Caki2 (cell line): ENCODE data around the gene AFAP1. TPM values are rescaled to one million over a fixed set of nuclear protein-coding genes. Genes with fewer than 3 reads are reported as not detected.
"Not testable (repeated sequence)": the region's sequence is repeated elsewhere in the genome, so short reads cannot be mapped to it uniquely, and the experiment has no call there.

ENCODE experiments used
- DNase-seq: peaks from one replicate; pipeline ENCODE4 v3.0.0-alpha.2; 2015; ENCODE audit warnings: low read depth
- in situ Hi-C: cut with HindIII; loops from 2 replicates; pipeline ENCODE4 v1.10.0; 2016; ENCODE audit warnings: low sequenced_read_pairs, low pct_unique_long_range_greater_than_20kb, mixed read lengths
- total RNA-seq: library from RNA; depleted of rRNA; stranded (reverse); fragments of >200 nt; shearing (Covaris generic); gene quantifications from 2 replicates; pipeline ENCODE4 v1.2.3, GENCODE V29; 2014; ENCODE audit warnings: low replicate concordance

The AFAP1 gene
- total RNA-seq, 1 experiment from 2014 or later = 16.1 TPM

- in situ Hi-C loops = no loop called here
- DNase-seq = no peak
These were observed 10.3 kb downstream of the AFAP1 start for GRCh38 chr4:7929118-7929951.

- in situ Hi-C loops = no loop called here
- no peak for DNase-seq
These were observed 10.9 kb downstream of the AFAP1 start for GRCh38 chr4:7928711-7929110.

DNA sequence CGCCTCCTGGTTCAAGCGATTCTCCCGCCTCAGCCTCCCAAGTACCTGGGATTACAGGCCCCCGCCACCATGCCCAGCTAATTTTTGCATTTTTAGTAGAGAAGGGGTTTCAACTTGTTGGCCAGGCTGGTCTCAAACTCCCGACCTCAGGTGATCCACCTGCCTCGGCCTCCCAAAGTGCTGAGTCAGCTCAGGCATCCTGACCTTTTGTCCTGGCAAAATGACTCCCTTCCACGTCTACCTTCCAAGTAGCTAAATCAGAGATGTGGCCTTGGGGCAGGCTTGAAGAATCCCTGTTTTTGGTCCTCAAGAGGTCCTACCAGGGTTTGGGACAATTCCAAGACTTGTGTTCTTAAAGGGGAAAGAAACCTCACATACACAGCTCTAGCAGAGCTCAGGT, 12.8 kb downstream of the AFAP1 start:
- in situ Hi-C loops = no loop called here
- DNase-seq = no peak

DNA sequence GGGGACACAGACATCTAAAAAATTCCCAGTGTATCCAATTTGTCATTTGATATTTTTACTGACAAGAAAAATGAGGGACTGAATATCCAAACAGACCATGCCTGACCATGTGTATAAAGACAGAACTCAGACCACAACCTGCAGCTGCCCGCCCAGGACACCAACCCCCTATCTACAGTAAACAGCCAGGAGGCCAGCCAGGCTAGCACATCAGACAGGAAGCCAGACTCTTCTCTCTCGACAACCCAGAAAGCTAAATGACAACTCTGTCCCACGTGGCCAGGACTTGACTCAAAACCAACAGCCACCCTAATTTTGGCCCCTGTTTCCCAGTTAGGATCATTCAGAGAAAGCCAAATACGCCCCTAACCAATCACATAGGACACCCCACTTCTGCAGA, 15.1 kb downstream of the AFAP1 start:
- no peak for DNase-seq
- in situ Hi-C loops = no loop called here

DNA sequence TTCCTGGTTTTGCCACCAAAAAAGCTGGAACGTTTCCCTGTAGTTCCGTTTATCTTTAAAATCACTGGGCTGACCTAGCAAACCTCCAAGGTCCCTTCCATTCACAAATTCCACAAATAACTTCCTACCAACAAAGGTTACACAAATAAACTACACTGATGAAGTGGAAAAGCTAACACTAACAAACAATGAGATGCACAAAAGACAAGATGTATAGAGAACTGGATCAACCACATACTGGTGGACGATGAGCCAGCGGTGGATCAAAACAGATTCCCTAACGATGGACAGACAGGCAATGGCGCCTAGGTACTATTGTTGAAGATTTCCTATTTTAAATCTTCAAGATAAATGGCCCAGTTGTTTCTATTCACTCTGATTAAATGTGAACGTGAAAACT, 15.5 kb downstream of the AFAP1 start:
- in situ Hi-C loops = no loop called here
- peak; percentile 57 for DNase-seq

DNA sequence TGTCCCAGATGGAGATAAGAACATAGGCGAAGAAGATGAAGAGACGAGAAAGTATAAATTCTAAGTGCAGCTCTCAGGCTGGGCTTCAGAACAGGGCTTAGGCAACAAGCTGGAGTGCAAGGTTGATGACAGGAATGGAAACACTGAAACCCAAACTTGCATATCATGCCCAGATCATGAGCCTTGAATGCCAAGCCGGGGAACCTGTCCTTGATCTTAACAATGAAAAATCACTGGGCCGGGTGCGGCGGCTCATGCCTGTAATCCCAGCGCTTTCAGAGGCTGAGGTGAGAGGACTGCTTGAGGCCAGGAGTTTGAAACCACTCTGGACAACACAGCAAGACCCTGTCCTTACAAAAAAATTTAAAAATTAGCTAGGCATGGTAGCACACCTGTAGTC, 17.2 kb downstream of the AFAP1 start:
- in situ Hi-C loops = no loop called here
- no peak for DNase-seq

DNA sequence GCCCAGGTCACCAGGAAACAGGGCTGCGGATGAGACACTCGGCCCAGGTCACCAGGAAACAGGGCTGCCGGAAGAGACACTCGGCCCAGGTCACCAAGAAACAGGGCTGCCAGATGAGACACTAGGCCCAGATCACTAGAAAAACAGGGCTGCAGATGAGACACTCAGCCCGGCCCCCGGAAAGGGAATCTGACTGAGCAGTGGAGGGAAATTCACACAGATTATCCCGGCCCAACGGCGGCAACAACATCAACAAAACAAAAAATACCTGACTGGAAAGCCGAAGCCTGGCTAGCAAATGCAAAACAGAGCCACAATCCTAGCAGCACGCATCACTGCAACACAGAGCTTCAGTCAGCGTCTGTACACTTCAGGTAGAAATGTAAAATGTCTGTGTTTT, 20.7 kb downstream of the AFAP1 start:
- DNase-seq = no peak
- in situ Hi-C loops = no loop called here

DNA sequence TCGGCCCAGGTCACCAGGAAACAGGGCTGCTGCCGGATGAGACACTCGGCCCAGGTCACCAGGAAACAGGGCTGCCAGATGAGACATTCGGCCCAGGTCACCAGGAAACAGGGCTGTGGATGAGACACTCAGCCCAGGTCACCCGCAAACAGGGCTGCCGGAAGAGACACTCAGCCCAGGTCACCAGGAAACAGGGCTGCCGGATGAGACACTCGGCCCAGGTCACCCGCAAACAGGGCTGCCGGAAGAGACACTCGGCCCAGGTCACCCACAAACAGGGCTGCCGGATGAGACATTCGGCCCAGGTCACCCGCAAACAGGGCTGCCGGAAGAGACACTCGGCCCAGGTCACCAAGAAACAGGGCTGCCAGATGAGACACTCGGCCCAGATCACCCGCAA, 21.5 kb downstream of the AFAP1 start:
- DNase-seq, in situ Hi-C loops: not testable (repeated sequence)

DNA sequence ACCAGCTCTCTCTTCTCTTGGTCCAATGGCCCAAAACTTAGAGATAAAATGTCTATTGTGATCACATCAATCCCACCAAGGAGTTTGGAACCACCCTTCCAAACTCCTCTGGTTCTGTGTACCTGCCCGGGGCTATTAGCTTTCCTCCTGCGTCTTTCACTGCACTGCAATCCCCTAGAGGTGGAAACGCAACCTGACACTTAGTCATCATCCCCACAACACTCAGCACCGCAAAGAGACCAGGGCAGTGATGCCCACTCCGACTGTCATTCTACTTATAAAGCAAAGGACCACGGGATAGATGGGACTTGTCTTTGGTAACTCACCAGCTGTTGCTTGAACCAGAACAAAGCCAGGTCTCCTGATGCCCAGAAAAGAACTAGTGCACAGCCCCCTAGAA, 22.0 kb downstream of the AFAP1 start:
- in situ Hi-C loops = no loop called here
- no peak for DNase-seq

- DNase-seq = no peak
- in situ Hi-C loops = no loop called here
These were observed 23.8 kb downstream of the AFAP1 start for GRCh38 chr4:7915875-7916242.

DNA sequence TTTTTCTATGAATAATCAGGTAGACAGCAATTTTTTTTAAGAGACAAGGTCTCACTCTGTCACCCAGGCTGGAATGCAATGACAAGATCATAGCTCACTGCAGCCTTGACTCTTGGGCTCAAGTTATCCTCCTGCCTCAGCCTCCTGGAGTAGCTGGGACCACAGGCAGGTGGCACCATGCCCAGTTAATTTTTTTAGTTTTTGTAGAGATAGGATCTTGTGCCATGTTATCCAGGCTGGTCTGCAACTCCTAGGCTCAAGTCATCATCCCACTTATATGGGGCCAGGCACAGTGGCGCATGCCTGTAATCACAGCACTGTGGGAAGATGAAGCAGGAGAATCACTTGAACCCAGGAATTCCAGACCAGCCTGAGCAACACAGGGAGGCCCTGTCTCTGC, 26.8 kb downstream of the AFAP1 start:
- DNase-seq = no peak
- in situ Hi-C loops = no loop called here

DNA sequence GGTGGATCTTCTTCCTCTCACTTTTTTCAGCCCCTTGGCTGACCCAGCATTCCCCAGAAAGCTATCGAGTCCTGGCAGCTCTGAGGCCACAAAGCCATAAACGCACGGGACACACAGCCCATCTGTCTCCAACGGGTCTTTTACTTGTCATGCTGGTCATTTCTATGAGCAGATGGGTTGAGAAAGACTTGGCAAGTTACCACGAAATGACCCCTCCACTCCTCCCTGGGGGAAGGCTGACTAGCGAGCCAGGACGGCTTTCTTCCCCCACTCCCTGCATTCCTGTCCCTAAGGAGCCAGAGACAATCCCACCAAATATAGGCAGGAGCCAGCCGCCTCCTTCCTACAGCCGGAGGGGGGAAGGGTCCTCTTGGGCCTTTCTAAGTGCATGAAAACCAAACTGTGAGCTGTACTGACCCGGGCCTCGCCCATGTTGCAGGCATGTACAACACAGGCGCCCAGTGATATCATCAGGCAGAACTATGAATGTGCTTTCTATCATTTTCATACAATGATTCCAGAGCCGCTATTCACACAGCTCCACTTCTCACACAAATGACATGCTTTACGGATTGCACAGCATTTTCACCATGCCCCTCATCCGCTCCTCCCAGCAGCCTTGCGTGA, 28.6 kb downstream of the AFAP1 start:
- in situ Hi-C loops = no loop called here

GRCh38 chr4:7910263-7910896, 29.3 kb downstream of the AFAP1 start:
- in situ Hi-C loops = no loop called here

More for the DNA sequence above, 28.6 kb downstream of the AFAP1 start:
- no peak for DNase-seq

DNA sequence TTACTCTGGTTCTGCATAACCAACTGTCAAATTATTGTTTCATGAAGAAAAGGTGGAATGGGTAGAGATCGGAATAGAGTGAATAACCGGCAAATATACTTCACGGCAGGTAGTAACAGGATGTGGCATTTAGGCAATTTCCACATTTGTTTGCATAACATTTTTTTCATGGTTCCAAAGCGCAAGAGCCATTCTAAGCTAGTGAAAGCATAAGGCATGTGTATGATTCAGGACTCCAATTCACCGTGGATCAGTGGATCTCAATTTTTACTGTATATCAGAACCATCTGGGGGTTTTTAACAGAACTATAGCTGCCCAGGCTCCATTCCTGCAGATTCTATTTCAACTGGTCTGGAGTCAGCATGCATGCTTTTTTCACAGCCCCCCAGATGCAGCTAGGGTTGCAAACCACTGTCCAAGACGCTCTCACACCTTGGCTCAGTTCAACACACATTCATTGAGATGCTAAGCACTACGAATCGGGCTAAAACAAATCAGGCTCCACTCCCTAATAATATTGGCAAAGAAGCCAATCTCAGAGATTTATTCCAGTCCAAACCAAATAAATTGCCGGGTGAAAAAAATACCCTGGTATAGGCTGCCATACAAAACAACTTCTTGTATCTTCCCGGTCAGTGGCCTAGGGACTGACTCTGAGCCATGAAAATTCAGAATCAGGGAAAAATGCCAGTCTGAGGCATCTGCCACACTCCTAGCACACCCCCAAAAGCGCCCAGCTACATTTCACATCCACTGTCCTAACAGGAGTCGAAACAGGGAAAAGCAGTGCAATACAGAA, 30.0 kb downstream of the AFAP1 start:
- DNase-seq = no peak
- in situ Hi-C loops = no loop called here

More at GRCh38 chr4:7910263-7910896, 29.3 kb downstream of the AFAP1 start:
- no peak for DNase-seq

GRCh38 chr4:7908668-7909067, 31.0 kb downstream of the AFAP1 start:
- DNase-seq = no peak
- in situ Hi-C loops = no loop called here

DNA sequence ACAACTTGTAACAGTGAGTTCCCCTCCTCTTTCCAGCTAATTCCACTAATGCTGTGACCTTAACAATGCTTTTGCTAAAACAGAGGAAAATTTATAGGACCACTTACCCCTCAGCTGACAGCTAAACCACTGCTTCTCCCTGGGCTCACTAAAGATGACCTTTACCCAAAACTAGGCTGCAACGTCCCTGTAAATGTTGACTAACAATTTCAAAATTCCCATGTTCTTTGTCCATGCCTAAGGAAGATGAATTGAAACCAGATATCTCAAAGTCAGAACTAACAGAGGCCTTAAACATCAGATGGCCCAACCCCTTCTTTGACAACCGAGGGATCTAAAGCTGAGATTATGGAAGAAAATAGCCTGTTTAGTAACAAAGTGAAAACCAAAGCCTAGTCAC, 32.5 kb downstream of the AFAP1 start:
- no peak for DNase-seq
- in situ Hi-C loops = no loop called here

GRCh38 chr4:7906171-7906701, 33.4 kb downstream of the AFAP1 start:
- no peak for DNase-seq
- in situ Hi-C loops = no loop called here
